Measurements from ENCODE around the gene PPFIA4. TPM values are rescaled to one million over a fixed set of nuclear protein-coding genes. Genes with fewer than 3 reads are reported as not detected.
A peak's percentile ranks its signal among the peaks of the same experiment; 100 is the strongest.

PPFIA4 gene
- total RNA-seq, 1 experiment from 2014 or later: 21.1 TPM

DNA sequence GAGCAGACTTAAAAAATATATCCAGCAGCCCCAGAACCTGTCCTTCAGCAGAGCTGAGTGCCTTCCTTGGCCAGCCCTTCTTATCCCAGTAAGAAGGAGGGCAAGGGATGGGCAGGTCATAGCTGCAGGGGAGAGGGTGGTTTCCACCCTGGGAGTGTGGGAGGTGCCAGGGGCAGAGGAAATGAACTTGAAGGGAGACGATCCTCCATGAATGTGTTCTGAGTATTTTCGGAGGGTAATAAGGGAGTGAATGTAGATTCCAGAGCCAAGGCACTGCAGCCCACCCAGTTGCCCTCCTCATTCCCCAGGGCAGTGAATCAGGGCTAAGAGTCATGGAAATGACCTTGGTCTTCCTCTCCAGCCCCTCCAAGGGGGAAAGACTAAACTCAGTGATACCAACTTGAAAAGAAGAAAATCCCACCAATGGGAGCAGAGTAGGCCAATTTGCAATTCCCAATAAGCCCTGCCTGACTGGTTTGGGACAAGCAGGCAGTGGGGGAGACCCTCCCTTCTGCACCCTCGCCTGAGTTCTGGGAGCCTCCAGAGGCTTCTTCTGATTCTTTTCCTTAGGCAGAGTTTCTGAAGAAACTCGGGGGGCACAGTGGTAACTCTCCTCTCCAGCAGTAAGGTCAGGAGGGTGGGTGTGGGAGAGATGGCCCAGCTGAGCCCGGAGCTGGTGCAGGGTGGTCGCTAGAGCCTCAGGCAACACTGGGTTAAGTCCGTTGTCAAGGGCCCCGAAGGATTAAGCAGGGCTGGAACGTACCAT, 55.4 kb downstream of the PPFIA4 start:
- no peak for DNase-seq (ENCODE audit: low spot score)
- CTCF ChIA-PET: interaction anchor here (0.7 to 8.9 kb wide), 17 partner anchors 15 to 261 kb away, joined by 3 to 123 read pairs (median 5); partner anchors contain the start of gene ADORA1
- peak overlapping the region; percentile 34 for H3K27ac Mint-ChIP-seq
- H3K9me3 Mint-ChIP-seq: no peaks in the 10 kb centered on the region
- ATAC-seq: peak; percentile 44
- POLR2A ChIA-PET: no interaction called here
- no peak overlapping the region; the same call in 1 of the 2 replicates for H3K4me3 Mint-ChIP-seq
- H3K27me3 Mint-ChIP-seq (ENCODE audit: low read depth): peaks cover 3% of the 10 kb centered on the region
- peaks cover 30% of the 10 kb centered on the region for H3K4me1 Mint-ChIP-seq
- H3K36me3 Mint-ChIP-seq: no peaks in the 10 kb centered on the region
- TF ChIP-seq HMGA2 (CRISPR knock-in tag; IDR thresholded peaks at IDR 0.05): no peak
- TF ChIP-seq, protein P1, sequence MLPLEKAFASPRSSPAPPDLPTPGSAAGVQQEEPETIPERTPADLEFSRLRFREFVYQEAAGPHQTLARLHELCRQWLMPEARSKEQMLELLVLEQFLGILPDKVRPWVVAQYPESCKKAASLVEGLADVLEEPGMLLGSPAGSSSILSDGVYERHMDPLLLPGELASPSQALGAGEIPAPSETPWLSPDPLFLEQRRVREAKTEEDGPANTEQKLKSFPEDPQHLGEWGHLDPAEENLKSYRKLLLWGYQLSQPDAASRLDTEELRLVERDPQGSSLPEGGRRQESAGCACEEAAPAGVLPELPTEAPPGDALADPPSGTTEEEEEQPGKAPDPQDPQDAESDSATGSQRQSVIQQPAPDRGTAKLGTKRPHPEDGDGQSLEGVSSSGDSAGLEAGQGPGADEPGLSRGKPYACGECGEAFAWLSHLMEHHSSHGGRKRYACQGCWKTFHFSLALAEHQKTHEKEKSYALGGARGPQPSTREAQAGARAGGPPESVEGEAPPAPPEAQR (CRISPR knock-in tag; IDR thresholded peaks at IDR 0.05): no peak
- TF ChIP-seq, protein P2, sequence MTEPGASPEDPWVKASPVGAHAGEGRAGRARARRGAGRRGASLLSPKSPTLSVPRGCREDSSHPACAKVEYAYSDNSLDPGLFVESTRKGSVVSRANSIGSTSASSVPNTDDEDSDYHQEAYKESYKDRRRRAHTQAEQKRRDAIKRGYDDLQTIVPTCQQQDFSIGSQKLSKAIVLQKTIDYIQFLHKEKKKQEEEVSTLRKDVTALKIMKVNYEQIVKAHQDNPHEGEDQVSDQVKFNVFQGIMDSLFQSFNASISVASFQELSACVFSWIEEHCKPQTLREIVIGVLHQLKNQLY (CRISPR knock-in tag; IDR thresholded peaks at IDR 0.05): no peak
- TF ChIP-seq, protein P3, sequence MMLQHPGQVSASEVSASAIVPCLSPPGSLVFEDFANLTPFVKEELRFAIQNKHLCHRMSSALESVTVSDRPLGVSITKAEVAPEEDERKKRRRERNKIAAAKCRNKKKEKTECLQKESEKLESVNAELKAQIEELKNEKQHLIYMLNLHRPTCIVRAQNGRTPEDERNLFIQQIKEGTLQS (CRISPR knock-in tag; conservative IDR thresholded peaks at IDR 0.05): no peak
- no peak for TF ChIP-seq RELA (CRISPR knock-in tag; IDR thresholded peaks at IDR 0.05; ENCODE audit: borderline replicate concordance)
- TF ChIP-seq, protein P4, sequence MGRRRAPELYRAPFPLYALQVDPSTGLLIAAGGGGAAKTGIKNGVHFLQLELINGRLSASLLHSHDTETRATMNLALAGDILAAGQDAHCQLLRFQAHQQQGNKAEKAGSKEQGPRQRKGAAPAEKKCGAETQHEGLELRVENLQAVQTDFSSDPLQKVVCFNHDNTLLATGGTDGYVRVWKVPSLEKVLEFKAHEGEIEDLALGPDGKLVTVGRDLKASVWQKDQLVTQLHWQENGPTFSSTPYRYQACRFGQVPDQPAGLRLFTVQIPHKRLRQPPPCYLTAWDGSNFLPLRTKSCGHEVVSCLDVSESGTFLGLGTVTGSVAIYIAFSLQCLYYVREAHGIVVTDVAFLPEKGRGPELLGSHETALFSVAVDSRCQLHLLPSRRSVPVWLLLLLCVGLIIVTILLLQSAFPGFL (CRISPR knock-in tag; IDR thresholded peaks at IDR 0.05; ENCODE audit: borderline replicate concordance): no peak
- TF ChIP-seq, protein P5, sequence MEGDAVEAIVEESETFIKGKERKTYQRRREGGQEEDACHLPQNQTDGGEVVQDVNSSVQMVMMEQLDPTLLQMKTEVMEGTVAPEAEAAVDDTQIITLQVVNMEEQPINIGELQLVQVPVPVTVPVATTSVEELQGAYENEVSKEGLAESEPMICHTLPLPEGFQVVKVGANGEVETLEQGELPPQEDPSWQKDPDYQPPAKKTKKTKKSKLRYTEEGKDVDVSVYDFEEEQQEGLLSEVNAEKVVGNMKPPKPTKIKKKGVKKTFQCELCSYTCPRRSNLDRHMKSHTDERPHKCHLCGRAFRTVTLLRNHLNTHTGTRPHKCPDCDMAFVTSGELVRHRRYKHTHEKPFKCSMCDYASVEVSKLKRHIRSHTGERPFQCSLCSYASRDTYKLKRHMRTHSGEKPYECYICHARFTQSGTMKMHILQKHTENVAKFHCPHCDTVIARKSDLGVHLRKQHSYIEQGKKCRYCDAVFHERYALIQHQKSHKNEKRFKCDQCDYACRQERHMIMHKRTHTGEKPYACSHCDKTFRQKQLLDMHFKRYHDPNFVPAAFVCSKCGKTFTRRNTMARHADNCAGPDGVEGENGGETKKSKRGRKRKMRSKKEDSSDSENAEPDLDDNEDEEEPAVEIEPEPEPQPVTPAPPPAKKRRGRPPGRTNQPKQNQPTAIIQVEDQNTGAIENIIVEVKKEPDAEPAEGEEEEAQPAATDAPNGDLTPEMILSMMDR (IDR thresholded peaks at IDR 0.05): no peak
- TF ChIP-seq FOXK1 (CRISPR knock-in tag; IDR thresholded peaks at IDR 0.05): no peak
- TF ChIP-seq FOXP1 (CRISPR knock-in tag; IDR thresholded peaks at IDR 0.05; ENCODE audit: borderline replicate concordance): no peak
- no peak for TF ChIP-seq NFE2L1 (CRISPR knock-in tag; IDR thresholded peaks at IDR 0.05)
- TF ChIP-seq CREM (CRISPR knock-in tag; IDR thresholded peaks at IDR 0.05): no peak

DNA sequence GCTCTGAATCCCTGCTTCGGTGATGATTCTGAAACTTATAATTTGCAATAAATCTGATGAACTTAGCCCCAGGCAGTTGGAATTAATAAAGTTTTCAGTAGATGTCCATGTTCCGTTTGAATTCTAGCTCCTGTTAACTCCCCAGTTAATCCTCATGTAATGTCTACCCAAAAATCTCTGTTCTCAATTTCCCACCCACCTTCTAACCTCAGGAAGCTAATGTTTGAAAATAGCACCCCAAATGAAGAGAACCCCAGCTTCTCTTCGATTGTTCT, 55.9 kb downstream of the PPFIA4 start:
- Mint-ChIP-seq H3K27me3 (ENCODE audit: low read depth) (no peaks in the 10 kb centered on the region; the same call in 1 of the 2 replicates), H3K4me1 (peaks cover 30% of the 10 kb centered on the region), H3K36me3 (no peaks in the 10 kb centered on the region), H3K9me3 (no peaks in the 10 kb centered on the region), H3K27ac (peak overlapping the region; percentile 28; the same call in 1 of the 2 replicates), H3K4me3 (no peak overlapping the region)
- TF ChIP-seq SMAD4 (CRISPR knock-in tag; IDR thresholded peaks at IDR 0.05): no peak
- TF ChIP-seq MYBL2 (CRISPR knock-in tag; IDR thresholded peaks at IDR 0.05): no peak
- no peak for TF ChIP-seq ZNF219 (CRISPR knock-in tag; IDR thresholded peaks at IDR 0.05; ENCODE audit: borderline replicate concordance)
- ATAC-seq (no peak), DNase-seq (ENCODE audit: low spot score) (no peak)
- CTCF ChIA-PET: interaction anchor here (0.7 to 8.9 kb wide), 15 partner anchors 14 to 260 kb away, joined by 3 to 123 read pairs (median 5); partner anchors contain the start of gene ADORA1
- POLR2A ChIA-PET: no interaction called here
